Glomerular endothelial cell (primary cell): ENCODE results near the gene SIDT2. TPM values are rescaled to one million over a fixed set of nuclear protein-coding genes. Genes with fewer than 3 reads are reported as not detected.
A peak's percentile ranks its signal among the peaks of the same experiment; 100 is the strongest.

Source experiments
- DNase-seq: peaks from one replicate; pipeline ENCODE4 v3.0.0-alpha.2; 2011; ENCODE audit warnings: low read depth, low spot score; ENCODE audit errors: extremely low read depth
- total RNA-seq: library from RNA; depleted of rRNA; stranded (reverse); fragments of >200 nt; gene quantifications from 2 replicates; pipeline ENCODE4 v1.2.3, GENCODE V29; 2015

Gene SIDT2
- total RNA-seq, 1 donor from 2014 or later, result 21.5 TPM

DNA sequence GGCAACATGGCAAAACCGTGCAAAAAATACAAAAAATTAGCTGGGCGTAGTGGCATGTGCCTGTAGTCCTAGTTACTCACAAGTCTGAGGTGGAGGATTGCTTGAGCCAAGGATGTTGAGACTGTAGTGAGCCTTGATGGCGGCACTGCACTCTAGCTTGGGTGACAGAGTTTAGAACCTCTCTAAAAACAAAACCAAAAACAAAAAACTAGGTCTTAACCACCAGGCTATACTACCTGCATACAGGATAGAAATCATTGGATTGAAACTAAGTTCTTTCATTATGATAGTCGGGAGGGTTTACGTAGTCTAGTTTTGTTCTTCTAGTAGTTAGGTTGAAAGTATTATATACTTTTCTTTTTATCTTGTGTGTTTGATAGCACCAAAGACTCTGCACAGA, 59.7 kb downstream of the SIDT2 start:
- DNase-seq, result no peak

DNA sequence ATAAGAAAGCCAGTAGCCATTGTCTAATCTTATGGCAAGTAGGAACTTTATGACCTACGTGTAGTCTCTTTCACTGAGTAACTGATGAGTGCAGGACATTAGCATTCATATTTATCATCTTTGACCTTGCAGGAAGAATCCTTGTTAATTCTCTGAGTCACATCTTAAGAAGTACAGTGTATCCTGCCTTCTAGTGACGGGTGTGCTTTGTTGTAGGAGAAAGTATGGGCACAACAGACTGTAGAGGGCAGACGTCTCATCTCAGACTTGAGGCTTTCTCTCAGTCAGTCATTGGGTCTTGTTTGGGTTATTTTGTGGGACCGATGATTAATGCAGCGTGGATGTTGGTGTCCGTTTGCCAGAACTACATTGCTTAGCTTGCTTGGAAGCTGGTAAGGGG, 60.8 kb downstream of the SIDT2 start:
- peak; percentile 45 for DNase-seq

Other genes starting within 250 kb of the SIDT2 start
- 14.7 and 15.1 TPM in 2 replicates for gene SIK3, start 80.3 kb upstream of the SIDT2 start, total RNA-seq
- gene PAFAH1B2, start 34.5 kb upstream of the SIDT2 start, total RNA-seq, result 92.6 and 98.5 TPM in 2 replicates
- gene TAGLN, start 20.6 kb downstream of the SIDT2 start, total RNA-seq, result 294 and 467 TPM in 2 replicates
- gene PCSK7, start 53.3 kb downstream of the SIDT2 start, total RNA-seq, result 68.0 and 84.0 TPM in 2 replicates
- gene RNF214, start 53.9 kb downstream of the SIDT2 start, total RNA-seq, result 8.0 and 13.1 TPM in 2 replicates
- gene BACE1-AS, start 112.6 kb downstream of the SIDT2 start, total RNA-seq, result 2.3 and 6.1 TPM in 2 replicates
- 24.2 and 27.8 TPM in 2 replicates for gene BACE1, start 137.5 kb downstream of the SIDT2 start, total RNA-seq
- 22.8 and 31.8 TPM in 2 replicates for gene CEP164, start 149.1 kb downstream of the SIDT2 start, total RNA-seq